ENCODE data around the gene DUOX1.
"Not testable (repeated sequence)": the region's sequence is repeated elsewhere in the genome, so short reads cannot be mapped to it uniquely, and the experiment has no call there.

Gene DUOX1

GRCh38 chr15:45099549-45100165 is 30.1 kb upstream of the DUOX1 start:
- Mint-ChIP-seq H3K36me3 (ENCODE audit: low read depth) (no peaks in the 10 kb centered on the region), H3K27me3 (no peaks in the 10 kb centered on the region), H3K4me1 (ENCODE audit: low read depth) (no peaks in the 10 kb centered on the region), H3K9me3 (no peaks in the 10 kb centered on the region), H3K4me3 (no peak overlapping the region), H3K27ac (no peak overlapping the region)

- no peaks in the 10 kb centered on the region for H3K9me3 Mint-ChIP-seq
- no peak overlapping the region for H3K27ac Mint-ChIP-seq
- no peak overlapping the region for H3K4me3 Mint-ChIP-seq
- H3K27me3 Mint-ChIP-seq = no peaks in the 10 kb centered on the region
- no peaks in the 10 kb centered on the region for H3K36me3 Mint-ChIP-seq (ENCODE audit: low read depth)
- H3K4me1 Mint-ChIP-seq (ENCODE audit: low read depth) = no peaks in the 10 kb centered on the region
Observed at GRCh38 chr15:45100884-45101625, 28.7 kb upstream of the DUOX1 start.

- no peak overlapping the region for H3K27ac Mint-ChIP-seq
- no peaks in the 10 kb centered on the region for H3K36me3 Mint-ChIP-seq (ENCODE audit: low read depth)
- peaks cover 3% of the 10 kb centered on the region for H3K27me3 Mint-ChIP-seq
- H3K9me3 Mint-ChIP-seq = no peaks in the 10 kb centered on the region
- no peak overlapping the region for H3K4me3 Mint-ChIP-seq
- no peaks in the 10 kb centered on the region for H3K4me1 Mint-ChIP-seq (ENCODE audit: low read depth)
Observed at GRCh38 chr15:45101749-45102148, 28.0 kb upstream of the DUOX1 start.

GRCh38 chr15:45102226-45102625 is 27.6 kb upstream of the DUOX1 start:
- Mint-ChIP-seq H3K36me3 (ENCODE audit: low read depth) (no peaks in the 10 kb centered on the region), H3K9me3 (no peaks in the 10 kb centered on the region), H3K4me1 (ENCODE audit: low read depth) (no peaks in the 10 kb centered on the region), H3K27me3 (peaks cover 6% of the 10 kb centered on the region), H3K4me3 (no peak overlapping the region), H3K27ac (no peak overlapping the region)

- H3K9me3 Mint-ChIP-seq; H3K4me1 Mint-ChIP-seq (ENCODE audit: low read depth); H3K27ac Mint-ChIP-seq; H3K36me3 Mint-ChIP-seq (ENCODE audit: low read depth); H3K4me3 Mint-ChIP-seq: not testable (repeated sequence)
- peaks cover 16% of the 10 kb centered on the region for H3K27me3 Mint-ChIP-seq
Observed at GRCh38 chr15:45104170-45104569, 25.6 kb upstream of the DUOX1 start.

GRCh38 chr15:45105586-45105985 is 24.2 kb upstream of the DUOX1 start:
- peaks cover 29% of the 10 kb centered on the region for H3K27me3 Mint-ChIP-seq
- H3K4me3 Mint-ChIP-seq = no peak overlapping the region

GRCh38 chr15:45106002-45106790 is 23.6 kb upstream of the DUOX1 start:
- Mint-ChIP-seq H3K9me3 (no peaks in the 10 kb centered on the region), H3K27ac (no peak overlapping the region), H3K36me3 (ENCODE audit: low read depth) (no peaks in the 10 kb centered on the region), H3K4me1 (ENCODE audit: low read depth) (no peaks in the 10 kb centered on the region), H3K27me3 (peaks cover 31% of the 10 kb centered on the region), H3K4me3 (no peak overlapping the region)

More at GRCh38 chr15:45105586-45105985, 24.2 kb upstream of the DUOX1 start:
- Mint-ChIP-seq H3K4me1 (ENCODE audit: low read depth) (no peaks in the 10 kb centered on the region), H3K27ac (no peak overlapping the region), H3K36me3 (ENCODE audit: low read depth) (no peaks in the 10 kb centered on the region), H3K9me3 (no peaks in the 10 kb centered on the region)

GRCh38 chr15:45107941-45108630 is 21.7 kb upstream of the DUOX1 start:
- no peak overlapping the region for H3K27ac Mint-ChIP-seq
- no peak overlapping the region for H3K4me3 Mint-ChIP-seq
- peaks cover 10% of the 10 kb centered on the region for H3K4me1 Mint-ChIP-seq (ENCODE audit: low read depth)
- H3K9me3 Mint-ChIP-seq = no peaks in the 10 kb centered on the region
- H3K27me3 Mint-ChIP-seq = peaks cover 45% of the 10 kb centered on the region
- no peaks in the 10 kb centered on the region for H3K36me3 Mint-ChIP-seq (ENCODE audit: low read depth)

- Mint-ChIP-seq H3K4me1 (ENCODE audit: low read depth) (peaks cover 16% of the 10 kb centered on the region), H3K27ac (no peak overlapping the region), H3K36me3 (ENCODE audit: low read depth) (no peaks in the 10 kb centered on the region), H3K27me3 (peaks cover 68% of the 10 kb centered on the region), H3K4me3 (no peak overlapping the region), H3K9me3 (no peaks in the 10 kb centered on the region)
Observed at GRCh38 chr15:45110256-45110820, 19.5 kb upstream of the DUOX1 start.

- Mint-ChIP-seq H3K36me3 (ENCODE audit: low read depth) (no peaks in the 10 kb centered on the region), H3K9me3 (no peaks in the 10 kb centered on the region), H3K4me1 (ENCODE audit: low read depth) (peaks cover 22% of the 10 kb centered on the region), H3K27me3 (peaks cover 78% of the 10 kb centered on the region), H3K4me3 (no peak overlapping the region), H3K27ac (no peak overlapping the region)
Observed at GRCh38 chr15:45111390-45112142, 18.2 kb upstream of the DUOX1 start.

- H3K4me3 Mint-ChIP-seq = peak overlapping the region; percentile 11
- no peaks in the 10 kb centered on the region for H3K36me3 Mint-ChIP-seq (ENCODE audit: low read depth)
- no peak overlapping the region for H3K27ac Mint-ChIP-seq
- H3K27me3 Mint-ChIP-seq = peaks cover 78% of the 10 kb centered on the region
- peaks cover 26% of the 10 kb centered on the region for H3K4me1 Mint-ChIP-seq (ENCODE audit: low read depth)
- H3K9me3 Mint-ChIP-seq = no peaks in the 10 kb centered on the region
Observed at GRCh38 chr15:45112143-45112590, 17.6 kb upstream of the DUOX1 start.

GRCh38 chr15:45112591-45113379 is 17.0 kb upstream of the DUOX1 start:
- H3K27me3 Mint-ChIP-seq = peaks cover 82% of the 10 kb centered on the region
- H3K4me1 Mint-ChIP-seq (ENCODE audit: low read depth) = peaks cover 32% of the 10 kb centered on the region
- H3K4me3 Mint-ChIP-seq = peak overlapping the region; percentile 11
- no peaks in the 10 kb centered on the region for H3K9me3 Mint-ChIP-seq
- H3K27ac Mint-ChIP-seq = no peak overlapping the region
- H3K36me3 Mint-ChIP-seq (ENCODE audit: low read depth) = no peaks in the 10 kb centered on the region

GRCh38 chr15:45113380-45113990 is 16.3 kb upstream of the DUOX1 start:
- Mint-ChIP-seq H3K9me3 (no peaks in the 10 kb centered on the region), H3K4me3 (no peak overlapping the region), H3K36me3 (ENCODE audit: low read depth) (no peaks in the 10 kb centered on the region), H3K27ac (no peak overlapping the region), H3K27me3 (peaks cover 86% of the 10 kb centered on the region), H3K4me1 (ENCODE audit: low read depth) (peaks cover 38% of the 10 kb centered on the region)
